B cell (primary cell): ENCODE measurements around the gene FMN1.

ENCODE experiments used
- CTCF ChIP-seq: fragments of 200-600 bp; IDR thresholded peaks from one replicate; pipeline ENCODE4 v1.8.0; 2022; ENCODE audit warnings: antibody characterized with exemption, mild to moderate bottlenecking
- EZH2 ChIP-seq: IDR thresholded peaks from 2 replicates; pipeline ENCODE4 v1.6.1; 2012; ENCODE audit warnings: borderline replicate concordance, low read depth, mild to moderate bottlenecking, moderate library complexity, low read length; ENCODE audit not compliant: insufficient read depth, poor library complexity, severe bottlenecking

GRCh38 chr15:33125894-33126537 is 68.5 kb downstream of the FMN1 start:
- TF ChIP-seq CTCF: no peak
- TF ChIP-seq EZH2: no peak
